SU-DHL-6 (cell line): ENCODE measurements around the gene KCTD4.

Experiments
- H2AFZ ChIP-seq: fragments of 200-600 bp; sonication (generic); 2 replicates; pipeline ENCODE4 v1.6.1; 2014; ENCODE audit warnings: low read depth, mild to moderate bottlenecking, moderate library complexity, mixed read lengths, antibody characterized with exemption, low read length; ENCODE audit not compliant: severe bottlenecking
- H3F3A ChIP-seq: fragments of 200-600 bp; shearing (Covaris generic); 2 replicates; pipeline ENCODE4 v1.6.0; 2016; ENCODE audit warnings: antibody characterized with exemption, mild to moderate bottlenecking; ENCODE audit not compliant: insufficient read depth
- H3K27ac ChIP-seq: fragments of 200-600 bp; sonication (generic); 2 replicates; pipeline ENCODE4 v1.5.1; 2016; ENCODE audit warnings: low read depth, mild to moderate bottlenecking, low read length, moderate library complexity, mixed read lengths
- H3K27me3 ChIP-seq: fragments of 200-600 bp; sonication (generic), shearing (Covaris generic); 2 replicates; pipeline ENCODE4 v1.6.0; 2014; ENCODE audit warnings: mild to moderate bottlenecking, low read length
- H3K36me3 ChIP-seq: fragments of 200-600 bp; sonication (generic); 2 replicates; pipeline ENCODE4 v1.6.1; 2014; ENCODE audit warnings: mild to moderate bottlenecking, low read length, mixed read lengths
- H3K4me2 ChIP-seq: fragments of 300-600, 200-600 bp; shearing (Covaris generic), sonication (generic); 2 replicates; pipeline ENCODE4 v1.6.0; 2014; ENCODE audit warnings: low read length, low read depth, mild to moderate bottlenecking; ENCODE audit not compliant: poor library complexity, severe bottlenecking
- H3K4me3 ChIP-seq: fragments of 200-600 bp; sonication (generic); 2 replicates; pipeline ENCODE4 v1.5.1; 2014; ENCODE audit warnings: antibody characterized with exemption, low read length, mild to moderate bottlenecking, mixed read lengths; ENCODE audit not compliant: insufficient read depth, poor library complexity, severe bottlenecking
- H3K79me2 ChIP-seq: fragments of 200-600 bp; sonication (generic); 2 replicates; pipeline ENCODE4 v1.6.1; 2014; ENCODE audit warnings: mild to moderate bottlenecking, low read length, moderate library complexity; ENCODE audit not compliant: insufficient read depth
- H3K9ac ChIP-seq: fragments of 200-600 bp; sonication (generic); 2 replicates; pipeline ENCODE4 v1.7.0; 2014; ENCODE audit warnings: mild to moderate bottlenecking, low read length
- H3K9me2 ChIP-seq: fragments of 200-600 bp; sonication (generic); replicated peaks from 2 replicates; pipeline ENCODE4 v1.6.1; 2014; ENCODE audit warnings: low read length; ENCODE audit not compliant: insufficient read depth
- H3K9me3 ChIP-seq: fragments of 200-600 bp; sonication (generic); 2 replicates; pipeline ENCODE4 v1.6.1; 2014; ENCODE audit warnings: low read length, mixed read lengths; ENCODE audit not compliant: insufficient read depth
- H4K20me1 ChIP-seq: fragments of 200-600 bp; sonication (generic); 2 replicates; pipeline ENCODE4 v1.6.1; 2014; ENCODE audit warnings: low read depth, mild to moderate bottlenecking, antibody characterized with exemption, low read length, moderate library complexity, mixed read lengths
- CTCF ChIP-seq: fragments of 200-600 bp; sonication (generic); IDR thresholded peaks from one replicate; pipeline ENCODE4 v1.5.1; 2017; ENCODE audit warnings: antibody characterized with exemption, mild to moderate bottlenecking, low read length, moderate library complexity; ENCODE audit not compliant: insufficient read depth, poor library complexity, severe bottlenecking
- EZH2phosphoT487 ChIP-seq: fragments of 200-600 bp; sonication (generic), shearing (Covaris generic); conservative IDR thresholded peaks from 2 replicates; pipeline ENCODE4 v1.6.1; 2018; ENCODE audit warnings: mild to moderate bottlenecking, antibody characterized with exemption, low read length, moderate library complexity, mixed read lengths

Gene KCTD4

GRCh38 chr13:45219938-45220375, 19.1 kb upstream of the KCTD4 start:
- no peaks in the 10 kb centered on the region for H3K36me3 ChIP-seq
- no peaks in the 10 kb centered on the region for H4K20me1 ChIP-seq
- no peak overlapping the region for H3K9ac ChIP-seq
- no peaks in the 10 kb centered on the region for H3K27me3 ChIP-seq
- no peaks in the 10 kb centered on the region for H3K9me2 ChIP-seq
- no peak overlapping the region for H2AFZ ChIP-seq
- TF ChIP-seq EZH2phosphoT487 = no peak
- TF ChIP-seq CTCF = no peak
- peaks cover 5% of the 10 kb centered on the region; the same call in 1 of the 2 replicates for H3K79me2 ChIP-seq
- H3K9me3 ChIP-seq = no peaks in the 10 kb centered on the region
- H3K4me3 ChIP-seq = no peak overlapping the region
- H3F3A ChIP-seq = no peaks in the 10 kb centered on the region
- no peak overlapping the region for H3K4me2 ChIP-seq
- no peak overlapping the region for H3K27ac ChIP-seq

- no peaks in the 10 kb centered on the region for H3K9me2 ChIP-seq
- H3K36me3 ChIP-seq = no peaks in the 10 kb centered on the region
- no peak overlapping the region for H2AFZ ChIP-seq
- H3K9me3 ChIP-seq = no peaks in the 10 kb centered on the region
- no peak overlapping the region for H3K9ac ChIP-seq
- H3F3A ChIP-seq = no peaks in the 10 kb centered on the region
- no peak overlapping the region for H3K4me2 ChIP-seq
- H3K27ac ChIP-seq = no peak overlapping the region
- no peaks in the 10 kb centered on the region for H4K20me1 ChIP-seq
- H3K4me3 ChIP-seq = no peak overlapping the region
- peaks cover 7% of the 10 kb centered on the region for H3K79me2 ChIP-seq
- H3K27me3 ChIP-seq = no peaks in the 10 kb centered on the region
- TF ChIP-seq CTCF = no peak
- TF ChIP-seq EZH2phosphoT487 = no peak
Measured at GRCh38 chr13:45219123-45219891, 18.5 kb upstream of the KCTD4 start.

GRCh38 chr13:45218689-45219088, 17.8 kb upstream of the KCTD4 start:
- TF ChIP-seq EZH2phosphoT487 (no peak), CTCF (no peak)
- H3K4me2 ChIP-seq = no peak overlapping the region
- no peaks in the 10 kb centered on the region for H3K9me3 ChIP-seq
- H4K20me1 ChIP-seq = no peaks in the 10 kb centered on the region
- no peaks in the 10 kb centered on the region for H3K27me3 ChIP-seq
- H3K36me3 ChIP-seq = no peaks in the 10 kb centered on the region; the same call in 1 of the 2 replicates
- H3K9ac ChIP-seq = no peak overlapping the region
- no peak overlapping the region for H3K4me3 ChIP-seq
- H3F3A ChIP-seq = no peaks in the 10 kb centered on the region
- H3K27ac ChIP-seq = no peak overlapping the region
- no peaks in the 10 kb centered on the region for H3K9me2 ChIP-seq
- peaks cover 10% of the 10 kb centered on the region for H3K79me2 ChIP-seq
- no peak overlapping the region for H2AFZ ChIP-seq
